Measurements from ENCODE around the gene ATAD1. TPM values are rescaled to one million over a fixed set of nuclear protein-coding genes. Genes with fewer than 3 reads are reported as not detected.

The ATAD1 gene
- total RNA-seq, 1 donor from 2014 or later, result 54.9 TPM

GRCh38 chr10:87759551-87759950 is 58.5 kb downstream of the ATAD1 start:
- no peak overlapping the region for H3K4me3 Mint-ChIP-seq (ENCODE audit: unreplicated experiment)
- TF ChIP-seq CTCF (IDR thresholded peaks at IDR 0.05), result no peak
- H3K27me3 Mint-ChIP-seq (ENCODE audit: low read depth), result no peaks in the 10 kb centered on the region
- H3K36me3 Mint-ChIP-seq (ENCODE audit: low read depth), result peaks cover 4% of the 10 kb centered on the region
- peaks cover 5% of the 10 kb centered on the region for H3K4me1 Mint-ChIP-seq (ENCODE audit: low read depth)
- DNase-seq (ENCODE audit: low spot score), result no peak
- H3K27ac Mint-ChIP-seq (ENCODE audit: unreplicated experiment), result no peak overlapping the region
- no peaks in the 10 kb centered on the region for H3K9me3 Mint-ChIP-seq (ENCODE audit: low read depth)

GRCh38 chr10:87757685-87758084 is 60.3 kb downstream of the ATAD1 start:
- Mint-ChIP-seq H3K36me3 (ENCODE audit: low read depth) (peaks cover 10% of the 10 kb centered on the region), H3K27me3 (ENCODE audit: low read depth) (no peaks in the 10 kb centered on the region), H3K27ac (ENCODE audit: unreplicated experiment) (no peak overlapping the region), H3K4me1 (ENCODE audit: low read depth) (peaks cover 10% of the 10 kb centered on the region), H3K9me3 (ENCODE audit: low read depth) (no peaks in the 10 kb centered on the region), H3K4me3 (ENCODE audit: unreplicated experiment) (no peak overlapping the region)
- no peak for TF ChIP-seq CTCF (IDR thresholded peaks at IDR 0.05)
- no peak for DNase-seq (ENCODE audit: low spot score)

GRCh38 chr10:87753995-87754866 is 63.8 kb downstream of the ATAD1 start:
- TF ChIP-seq CTCF (IDR thresholded peaks at IDR 0.05), result no peak

DNA sequence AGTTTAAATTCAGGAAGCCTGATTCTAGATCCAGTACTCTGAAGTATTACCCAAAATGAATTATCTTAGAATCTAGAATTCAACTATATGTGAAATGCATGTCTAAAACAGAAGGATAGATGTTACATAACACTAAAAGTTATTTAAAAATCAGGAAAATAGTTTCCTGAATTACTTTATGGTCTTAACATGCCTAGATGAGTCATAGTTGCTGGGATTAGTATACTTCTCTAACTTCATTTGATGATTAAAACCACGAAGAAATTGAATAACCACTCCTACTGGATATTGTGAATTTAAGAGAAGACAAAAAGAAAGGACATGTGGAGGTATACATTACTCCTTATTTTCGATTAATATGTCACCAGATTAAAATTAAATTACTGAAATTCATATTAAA is 65.5 kb downstream of the ATAD1 start:
- no peak for DNase-seq (ENCODE audit: low spot score)
- no peak for TF ChIP-seq CTCF (IDR thresholded peaks at IDR 0.05)
- Mint-ChIP-seq H3K9me3 (ENCODE audit: low read depth) (peaks cover 3% of the 10 kb centered on the region), H3K27ac (ENCODE audit: unreplicated experiment) (no peak overlapping the region), H3K36me3 (ENCODE audit: low read depth) (peaks cover 15% of the 10 kb centered on the region), H3K4me1 (ENCODE audit: low read depth) (peaks cover 18% of the 10 kb centered on the region), H3K27me3 (ENCODE audit: low read depth) (no peaks in the 10 kb centered on the region), H3K4me3 (ENCODE audit: unreplicated experiment) (no peak overlapping the region)

More at GRCh38 chr10:87753995-87754866, 63.8 kb downstream of the ATAD1 start:
- DNase-seq (ENCODE audit: low spot score), result no peak
- no peak overlapping the region for H3K4me3 Mint-ChIP-seq (ENCODE audit: unreplicated experiment)
- peaks cover 18% of the 10 kb centered on the region for H3K4me1 Mint-ChIP-seq (ENCODE audit: low read depth)
- no peak overlapping the region for H3K27ac Mint-ChIP-seq (ENCODE audit: unreplicated experiment)
- H3K36me3 Mint-ChIP-seq (ENCODE audit: low read depth), result peaks cover 9% of the 10 kb centered on the region
- no peaks in the 10 kb centered on the region for H3K27me3 Mint-ChIP-seq (ENCODE audit: low read depth)
- no peaks in the 10 kb centered on the region for H3K9me3 Mint-ChIP-seq (ENCODE audit: low read depth)

- Mint-ChIP-seq H3K4me1 (ENCODE audit: low read depth) (peaks cover 18% of the 10 kb centered on the region), H3K36me3 (ENCODE audit: low read depth) (peaks cover 16% of the 10 kb centered on the region)
Observed at GRCh38 chr10:87751274-87751673, 66.8 kb downstream of the ATAD1 start.

More at GRCh38 chr10:87751274-87751673, 66.8 kb downstream of the ATAD1 start:
- Mint-ChIP-seq H3K4me3 (ENCODE audit: unreplicated experiment) (no peak overlapping the region), H3K9me3 (ENCODE audit: low read depth) (peaks cover 3% of the 10 kb centered on the region), H3K27me3 (ENCODE audit: low read depth) (no peaks in the 10 kb centered on the region), H3K27ac (ENCODE audit: unreplicated experiment) (no peak overlapping the region)
- TF ChIP-seq CTCF (IDR thresholded peaks at IDR 0.05), result no peak
- no peak for DNase-seq (ENCODE audit: low spot score)

Data from chondrocyte (in vitro differentiated cells).